HG03460 (cell line): Measurements from ENCODE around the gene FUS.
"Not testable (repeated sequence)": the region's sequence is repeated elsewhere in the genome, so short reads cannot be mapped to it uniquely, and the experiment has no call there.

Experiments used
- ATAC-seq: cut with Tn5 transposase; IDR thresholded peaks from one replicate; pipeline ENCODE4 v1.9.1; 2021; ENCODE audit not compliant: unreplicated experiment

FUS gene

GRCh38 chr16:31179747-31180459 is at the start of gene FUS:
Gene FUS, plus strand, starts transcription at chr16:31180139. Its CDS starts 76 bp downstream, at chr16:31180215.
- ATAC-seq: peak; percentile 48

- no peak for ATAC-seq
Observed at GRCh38 chr16:31130336-31130891, 49.5 kb upstream of the FUS start.

GRCh38 chr16:31130899-31131298 is 49.0 kb upstream of the FUS start:
- no peak for ATAC-seq

- no peak for ATAC-seq
Observed at GRCh38 chr16:31131416-31131815, 48.5 kb upstream of the FUS start.

- ATAC-seq: no peak
Observed at GRCh38 chr16:31131841-31132271, 48.1 kb upstream of the FUS start.

- no peak for ATAC-seq
Observed at GRCh38 chr16:31132303-31132979, 47.5 kb upstream of the FUS start.

- ATAC-seq: no peak
Observed at GRCh38 chr16:31133046-31133501, 46.9 kb upstream of the FUS start.

GRCh38 chr16:31134091-31134571 is 45.8 kb upstream of the FUS start:
- ATAC-seq: no peak

GRCh38 chr16:31134625-31135534 is 45.1 kb upstream of the FUS start:
- no peak for ATAC-seq

GRCh38 chr16:31135535-31136286 is 44.2 kb upstream of the FUS start, which contains the start of gene PRSS8:
Gene PRSS8, minus strand, starts transcription at chr16:31135727. Its CDS starts 229 bp downstream, at chr16:31135498.
- ATAC-seq: no peak

- no peak for ATAC-seq
Observed at GRCh38 chr16:31136287-31136662, 43.7 kb upstream of the FUS start.

- ATAC-seq: not testable (repeated sequence)
Observed at GRCh38 chr16:31136822-31137499, 43.0 kb upstream of the FUS start.

GRCh38 chr16:31138621-31139578 is 41.0 kb upstream of the FUS start:
- ATAC-seq: no peak

GRCh38 chr16:31141071-31141469 is 38.9 kb upstream of the FUS start:
- ATAC-seq: not testable (repeated sequence)

- ATAC-seq: peak; percentile 10
Observed at GRCh38 chr16:31141489-31142108, 38.3 kb upstream of the FUS start.

- ATAC-seq: peak; percentile 86
Observed at GRCh38 chr16:31142109-31143010, 37.6 kb upstream of the FUS start.
